GM18951 (cell line): ENCODE measurements around the gene ACTA2.

Experiments used
- POLR2A ChIP-seq: IDR thresholded peaks from 4 replicates; pipeline ENCODE4 v1.6.1; 2011; ENCODE audit warnings: mild to moderate bottlenecking; ENCODE audit not compliant: insufficient read length, insufficient read depth; ENCODE audit errors: extremely low read depth
- in situ Hi-C: fragments of 300-500 bp; cut with MboI; formaldehyde crosslinking; loops from one replicate; pipeline ENCODE4 v1.12.0; 2022; ENCODE audit warnings: low sequenced_read_pairs, mixed read lengths, inconsistent platforms; ENCODE audit not compliant: unreplicated experiment

The ACTA2 gene

DNA sequence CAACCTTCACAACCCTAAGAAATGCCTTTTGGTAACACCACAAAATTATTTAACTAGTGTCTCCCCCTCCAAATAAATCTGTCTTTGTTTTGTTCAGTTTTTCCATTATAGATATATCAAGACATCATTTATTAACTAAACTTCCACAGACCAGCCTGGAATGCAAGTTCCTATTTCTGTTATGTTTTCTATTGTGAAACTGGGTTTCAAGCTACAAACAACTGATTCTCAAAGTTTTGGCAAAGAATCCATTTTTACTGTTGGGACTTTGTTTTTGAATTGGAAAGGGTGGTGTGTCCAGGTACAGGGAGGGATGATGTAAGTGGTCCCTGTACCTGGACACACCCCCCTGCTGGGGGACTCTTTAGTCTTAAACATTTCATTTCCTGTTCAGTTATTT, 36.3 kb downstream of the ACTA2 start:
- no peak for TF ChIP-seq POLR2A
- in situ Hi-C loops, result no loop called here

DNA sequence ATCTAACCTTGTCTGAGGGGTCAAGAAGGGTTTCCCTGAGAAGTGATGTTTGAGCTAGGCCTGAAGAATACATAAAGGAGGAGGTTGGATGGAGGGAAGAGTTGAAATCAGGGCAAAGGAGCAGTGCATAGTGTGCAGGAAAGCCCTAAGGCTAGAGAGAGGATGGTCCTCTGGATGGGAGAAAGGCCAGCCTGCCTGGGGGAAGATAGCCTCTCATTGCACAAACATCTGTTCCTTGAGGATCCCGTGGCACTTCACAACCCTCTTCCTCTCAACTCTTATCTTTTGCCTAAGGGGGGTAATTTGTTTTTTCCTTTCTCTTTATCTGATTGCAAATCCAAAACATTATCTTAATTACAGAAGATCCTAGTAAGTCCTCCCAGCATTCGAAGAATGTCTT, 36.8 kb downstream of the ACTA2 start:
- no peak for TF ChIP-seq POLR2A
- in situ Hi-C loops, result no loop called here

DNA sequence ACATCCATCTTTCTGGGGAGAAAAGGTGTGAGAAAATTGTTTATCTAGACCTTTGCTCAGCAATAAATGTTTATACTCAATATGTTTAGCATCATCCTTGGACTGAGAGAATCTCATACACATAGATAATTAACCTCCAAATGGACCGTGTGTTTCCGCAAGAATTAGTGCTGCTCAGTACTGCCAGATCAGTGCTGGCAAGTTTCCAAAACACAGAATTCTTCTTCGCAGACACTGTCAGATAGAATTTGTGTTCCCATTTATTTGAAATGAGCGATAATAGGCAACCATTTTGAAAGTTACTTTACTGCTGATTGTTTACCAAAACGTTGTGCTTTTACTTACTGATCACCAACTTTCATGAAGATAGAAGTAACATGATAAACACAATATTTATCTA, 38.8 kb downstream of the ACTA2 start:
- no peak for TF ChIP-seq POLR2A

DNA sequence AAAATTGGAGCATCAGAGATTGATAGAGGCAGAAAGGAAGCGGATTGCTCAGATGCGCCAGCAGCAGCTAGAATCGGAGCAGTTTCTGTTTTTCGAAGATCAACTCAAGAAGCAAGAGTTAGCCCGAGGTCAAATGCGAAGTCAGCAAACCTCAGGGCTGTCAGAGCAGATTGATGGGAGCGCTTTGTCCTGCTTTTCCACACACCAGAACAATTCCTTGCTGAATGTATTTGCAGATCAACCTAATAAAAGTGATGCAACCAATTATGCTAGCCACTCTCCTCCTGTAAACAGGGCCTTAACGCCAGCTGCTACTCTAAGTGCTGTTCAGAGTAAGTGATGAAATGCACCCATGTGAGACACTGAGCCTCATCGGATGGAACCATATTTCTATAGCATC, 39.4 kb downstream of the ACTA2 start:
- in situ Hi-C loops, result no loop called here
- no peak for TF ChIP-seq POLR2A

More for the DNA sequence above, 38.8 kb downstream of the ACTA2 start:
- in situ Hi-C loops, result no loop called here

DNA sequence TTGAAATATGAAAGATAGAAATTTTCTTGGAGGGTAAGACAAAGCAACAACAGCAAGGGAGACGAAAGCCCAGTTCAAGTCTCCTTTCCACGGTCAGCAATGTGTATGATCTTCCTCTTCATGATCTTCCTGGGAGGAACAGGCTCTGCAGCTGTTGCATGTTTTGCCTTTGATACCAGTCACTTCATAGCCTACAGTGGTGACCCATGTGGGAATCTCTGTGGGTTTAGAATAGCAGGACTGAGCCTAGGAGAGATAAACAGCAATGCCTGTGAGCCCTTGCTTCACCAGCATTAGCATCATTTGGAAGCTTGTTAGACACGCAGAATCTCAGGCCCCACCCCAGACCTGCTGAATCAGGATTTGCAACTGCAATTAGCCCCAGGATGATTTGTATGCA, 40.7 kb downstream of the ACTA2 start:
- no peak for TF ChIP-seq POLR2A
- in situ Hi-C loops, result no loop called here

DNA sequence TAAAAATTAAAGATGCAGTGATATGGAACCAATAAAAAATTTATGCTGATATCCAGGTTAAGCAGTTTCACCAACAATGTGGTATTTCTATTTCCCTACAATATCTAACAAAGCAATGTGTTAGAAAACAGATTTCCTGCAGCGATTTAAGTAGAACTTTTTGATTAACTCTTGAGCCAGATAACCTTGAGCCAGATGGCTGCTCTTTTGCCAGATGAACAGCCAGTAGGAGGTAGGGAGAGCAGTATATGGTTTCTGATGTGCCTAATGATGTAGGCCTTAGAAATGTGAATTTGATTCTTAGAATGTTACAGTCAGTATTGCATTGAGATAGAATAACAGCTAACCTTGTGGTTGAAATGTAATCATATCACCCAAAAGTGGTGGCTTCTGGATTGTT, 41.5 kb downstream of the ACTA2 start:
- TF ChIP-seq POLR2A, result no peak
- in situ Hi-C loops, result no loop called here

DNA sequence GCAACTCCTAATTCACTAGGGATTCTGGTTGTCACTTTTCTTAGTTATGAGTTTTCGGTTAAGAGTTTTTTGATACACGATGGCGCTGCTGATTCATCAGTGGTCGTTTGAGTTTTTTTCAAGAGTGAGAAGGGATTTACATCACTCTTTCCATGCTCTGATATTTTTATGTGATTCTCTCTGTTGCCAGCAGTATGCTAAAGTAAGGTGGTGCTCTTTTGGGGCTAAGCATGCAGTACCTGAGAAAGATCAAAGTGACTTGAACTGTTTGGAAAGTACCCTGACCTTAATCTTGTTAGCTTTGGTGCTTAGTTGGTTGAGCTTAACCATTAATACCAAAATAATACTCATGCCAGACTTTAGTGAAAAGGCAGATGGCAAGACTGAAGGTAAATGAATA, 44.4 kb downstream of the ACTA2 start:
- in situ Hi-C loops, result no loop called here
- TF ChIP-seq POLR2A, result no peak

DNA sequence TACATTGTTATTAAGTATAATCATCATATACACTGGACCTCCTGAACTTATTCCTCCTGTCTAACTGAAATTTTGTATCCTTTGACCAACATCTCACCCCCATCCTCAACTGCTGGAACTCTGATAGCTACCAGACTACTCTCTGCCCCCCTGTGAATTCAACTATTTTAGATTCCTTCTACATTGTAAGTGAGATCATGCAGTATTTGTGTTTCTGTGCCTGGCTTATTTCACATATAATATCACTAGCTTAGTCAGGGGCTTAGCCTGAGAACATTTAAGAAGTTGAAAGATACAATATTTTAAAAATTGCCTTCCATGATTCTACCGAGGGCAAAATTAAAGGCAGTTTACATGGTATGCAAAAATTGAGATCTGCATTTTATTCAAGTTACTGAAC, 45.7 kb downstream of the ACTA2 start:
- in situ Hi-C loops, result no loop called here
- no peak for TF ChIP-seq POLR2A

DNA sequence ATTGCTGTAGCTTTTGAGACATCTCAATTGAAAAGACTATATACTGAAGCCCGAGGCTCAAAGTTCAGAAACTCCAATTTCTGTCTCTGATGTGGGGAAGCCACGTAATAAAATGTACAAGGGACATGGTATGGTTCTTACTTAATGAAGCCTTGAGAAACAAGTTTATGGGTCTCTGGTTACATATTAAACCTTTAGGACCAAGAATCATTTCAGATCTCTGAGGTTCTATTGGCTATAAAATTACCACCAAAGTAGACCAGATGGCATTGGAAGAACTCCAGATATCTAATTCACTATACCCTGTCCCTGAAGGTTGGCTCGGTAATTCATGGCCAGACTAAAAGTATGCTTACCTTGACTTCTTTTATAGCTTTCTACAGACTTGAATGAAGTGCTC, 48.9 kb downstream of the ACTA2 start:
- TF ChIP-seq POLR2A, result no peak
- in situ Hi-C loops, result no loop called here

DNA sequence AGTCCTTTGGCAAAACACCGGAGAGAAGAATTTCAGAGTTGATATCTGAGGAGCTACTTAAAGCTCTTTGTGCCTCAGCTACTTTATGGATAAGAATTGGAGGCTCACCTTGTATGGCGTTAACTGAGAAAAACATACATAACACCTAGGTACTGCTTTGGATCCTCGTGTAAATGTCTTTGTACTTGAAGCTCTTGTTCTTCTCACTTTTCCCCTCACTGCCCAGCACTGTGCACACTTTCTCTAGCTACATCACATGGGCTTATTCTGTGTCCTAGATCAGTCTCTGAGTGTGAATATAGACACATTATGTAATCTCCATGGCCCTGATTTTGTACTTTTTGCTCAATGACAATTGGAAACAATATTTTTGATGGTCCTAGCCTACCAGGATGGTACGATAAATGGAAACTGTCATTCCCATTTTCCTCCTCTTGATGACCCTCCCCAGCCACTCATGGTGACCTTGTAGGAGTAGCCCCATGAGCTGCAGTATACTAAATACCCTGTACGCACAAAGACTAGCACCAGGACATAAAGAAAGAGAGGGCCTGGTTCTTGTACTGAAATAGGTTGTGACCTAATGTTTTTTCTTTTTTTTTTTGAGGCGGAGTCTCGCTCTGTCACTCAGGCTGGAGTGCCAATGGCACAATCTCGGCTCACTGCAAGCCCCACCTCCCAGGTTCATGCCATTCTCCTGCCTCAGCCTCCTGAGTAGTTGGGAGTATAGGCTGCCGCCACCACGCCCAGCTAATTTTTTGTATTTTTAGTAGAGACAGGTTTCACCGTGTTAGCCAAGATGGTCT, 50.4 kb downstream of the ACTA2 start:
- in situ Hi-C loops, result no loop called here

DNA sequence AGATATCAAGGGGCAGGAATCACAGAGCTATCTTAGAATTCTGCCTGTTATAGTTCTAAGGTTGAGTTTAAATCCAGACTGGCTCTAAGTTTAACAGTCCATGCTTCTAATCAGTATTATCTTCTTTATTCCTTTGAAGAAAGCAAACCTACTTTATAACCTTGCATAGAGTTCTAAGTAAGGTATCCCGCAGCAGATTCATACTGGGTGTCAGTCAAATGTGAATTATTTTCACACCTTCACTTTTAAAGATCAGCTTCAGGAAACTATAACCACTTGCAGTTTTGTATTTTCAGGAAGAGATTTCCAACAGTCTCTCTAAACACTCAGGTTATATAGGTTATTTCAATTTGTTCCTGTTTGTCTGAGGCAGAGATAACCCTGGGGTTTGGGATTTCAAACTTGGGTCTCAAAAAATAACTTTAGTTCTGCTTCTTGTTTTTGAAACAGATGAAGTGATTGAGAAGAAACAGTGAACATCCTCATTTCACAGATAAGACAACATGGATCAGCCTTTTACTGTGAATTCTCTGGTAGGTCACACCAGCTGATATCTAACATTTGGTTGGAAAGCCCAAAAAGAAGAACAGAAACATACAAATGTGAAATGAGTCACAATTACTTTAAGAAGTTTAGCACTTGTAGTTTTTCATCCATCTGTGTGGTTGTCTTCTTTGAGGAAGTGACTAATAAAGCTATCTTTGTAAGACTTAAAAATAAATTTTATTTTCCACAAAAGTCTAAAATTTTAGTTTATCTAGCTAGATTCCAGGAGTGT, 51.2 kb downstream of the ACTA2 start:
- in situ Hi-C loops, result no loop called here
- no peak for TF ChIP-seq POLR2A

More for the DNA sequence above, 50.4 kb downstream of the ACTA2 start:
- no peak for TF ChIP-seq POLR2A

DNA sequence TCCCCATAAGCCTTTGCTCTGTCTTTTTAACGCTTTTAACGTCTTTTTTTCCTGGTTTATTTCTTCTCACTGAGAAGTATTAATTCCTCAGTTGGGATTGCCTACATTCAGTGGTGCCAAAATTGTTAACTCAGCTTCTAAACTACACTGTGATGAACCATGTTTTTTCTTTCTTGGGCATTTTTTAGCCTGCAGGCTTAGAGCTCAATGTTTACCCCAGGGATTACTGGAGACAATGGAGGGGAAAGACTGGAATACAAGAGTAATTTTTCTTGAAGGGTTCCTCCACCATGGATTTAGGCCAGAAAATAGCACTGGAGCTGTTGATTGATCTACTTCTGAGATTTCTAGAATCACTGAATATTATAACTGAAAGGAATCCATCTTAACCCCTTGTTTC, 52.7 kb downstream of the ACTA2 start:
- in situ Hi-C loops, result no loop called here
- no peak for TF ChIP-seq POLR2A

DNA sequence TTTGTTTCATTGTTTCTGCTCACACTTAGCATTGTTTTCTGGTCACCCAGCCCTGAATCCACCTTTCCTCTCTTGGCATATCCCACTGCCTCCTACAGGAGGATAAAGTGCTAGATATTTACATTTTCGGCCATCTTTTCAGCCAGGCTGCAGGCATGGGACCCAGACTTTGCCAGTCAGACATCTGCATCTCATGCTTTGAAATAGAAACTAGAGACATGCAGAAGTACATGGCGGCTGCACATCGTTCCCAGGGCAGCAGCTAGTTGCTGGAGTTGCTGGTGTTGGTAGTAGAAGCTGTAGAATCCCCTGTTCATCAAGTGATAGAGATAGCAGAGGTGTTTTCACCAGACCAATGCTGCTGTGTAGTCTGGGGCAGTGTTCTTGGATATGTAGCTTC, 53.8 kb downstream of the ACTA2 start:
- in situ Hi-C loops, result no loop called here
- TF ChIP-seq POLR2A, result no peak
